CD8-positive, alpha-beta memory T cell (primary cell): ENCODE results near the gene FHIT. TPM values are rescaled to one million over a fixed set of nuclear protein-coding genes. Genes with fewer than 3 reads are reported as not detected.

ENCODE experiments used
- CTCF ChIA-PET: fragments of 350-600 bp; sonication (Branson Sonifier 250); formaldehyde crosslinking; loops from one replicate; lab custom pipeline; 2021; ENCODE audit warnings: antibody characterized with exemption; lab: Charles Lee
- POLR2A ChIA-PET: fragments of 350-600 bp; sonication (Branson Sonifier 250); formaldehyde crosslinking; loops from one replicate; lab custom pipeline; 2021; ENCODE audit warnings: antibody characterized with exemption; lab: Charles Lee
- DNase-seq, 5 donors: peaks; one replicate each; pipeline versions ENCODE4 v3.0.0 to v3.0.0-alpha.2; 2020 to 2022; ENCODE audit warnings: mixed read lengths in 1 of 5
- H3K27ac ChIP-seq: one replicate; pipeline ENCODE4 v1.7.0; 2013; ENCODE audit warnings: low read depth, mild to moderate bottlenecking, low read length, moderate library complexity
- H3K27me3 ChIP-seq: 2 replicates; pipeline ENCODE4 v1.7.0; 2013; ENCODE audit warnings: low read length, mild to moderate bottlenecking; ENCODE audit not compliant: insufficient read depth, poor library complexity, severe bottlenecking
- H3K36me3 ChIP-seq: 2 replicates; pipeline ENCODE4 v1.7.0; 2013; ENCODE audit warnings: mild to moderate bottlenecking, low read length, moderate library complexity; ENCODE audit not compliant: insufficient read depth
- H3K4me1 ChIP-seq: 2 replicates; pipeline ENCODE4 v1.7.0; 2013; ENCODE audit warnings: mild to moderate bottlenecking, low read length, moderate library complexity; ENCODE audit not compliant: insufficient read depth
- H3K4me3 ChIP-seq: 2 replicates; pipeline ENCODE4 v1.7.0; 2013; ENCODE audit warnings: mild to moderate bottlenecking, low read length
- H3K9me3 ChIP-seq: 2 replicates; pipeline ENCODE4 v1.7.0; 2013; ENCODE audit warnings: mild to moderate bottlenecking, low read length
- H3K27ac Mint-ChIP-seq, 8 donors: one replicate each; pipeline ENCODE4 v1.8.0; 2020 to 2021; ENCODE audit warnings: mixed read lengths in 8 of 8, mild to moderate bottlenecking in 6 of 8, inconsistent platforms in 3 of 8, moderate library complexity in 3 of 8
- H3K27me3 Mint-ChIP-seq, 2 donors: one replicate each; pipeline ENCODE4 v1.8.0; 2020 to 2021; ENCODE audit warnings: mixed read lengths in 2 of 2, mild to moderate bottlenecking in 1 of 2, moderate library complexity in 1 of 2
- H3K36me3 Mint-ChIP-seq, 3 donors: one replicate each; pipeline ENCODE4 v1.8.0; 2020 to 2021; ENCODE audit warnings: mixed read lengths in 3 of 3, inconsistent platforms in 1 of 3, mild to moderate bottlenecking in 1 of 3
- H3K4me1 Mint-ChIP-seq, 3 donors: one replicate each; pipeline ENCODE4 v1.8.0; 2020 to 2021; ENCODE audit warnings: mixed read lengths in 3 of 3, inconsistent platforms in 1 of 3, mild to moderate bottlenecking in 1 of 3
- H3K4me3 Mint-ChIP-seq, 7 donors: one replicate each; pipeline ENCODE4 v1.8.0; 2020 to 2021; ENCODE audit warnings: mixed read lengths in 7 of 7, mild to moderate bottlenecking in 6 of 7, moderate library complexity in 4 of 7, inconsistent platforms in 2 of 7
- H3K9me3 Mint-ChIP-seq, 5 donors: one replicate each; pipeline ENCODE4 v1.8.0; 2020 to 2022; ENCODE audit warnings: mixed read lengths in 5 of 5, mild to moderate bottlenecking in 3 of 5, moderate library complexity in 2 of 5, inconsistent platforms in 1 of 5
- polyA plus RNA-seq: library from polyadenylated mRNA; unstranded; fragments of 300-500 nt; fragmentation: Illumina TruSeq; gene quantifications from one replicate; pipeline ENCODE4 v1.2.3, GENCODE V29; 2021
- total RNA-seq, 2 experiments: library from RNA; stranded (reverse); gene quantifications; one replicate each; pipeline ENCODE4 v1.2.3, GENCODE V29; 2021

The FHIT gene
- total and polyA plus RNA-seq, 3 experiments from 2014 or later = 4.1 to 7.4 (median 4.2) TPM

- H3K27me3 ChIP-seq = no peaks in the 10 kb centered on the region
- no peak overlapping the region for H3K27ac ChIP-seq
- no peak for DNase-seq
- Mint-ChIP-seq H3K9me3 (peaks cover 7 to 18% (median 12%) of the 10 kb centered on the region in 5 donors), H3K36me3 (no peaks in the 10 kb centered on the region), H3K27me3 (no peaks in the 10 kb centered on the region), H3K4me1 (no peaks in the 10 kb centered on the region), H3K27ac (no peak overlapping the region), H3K4me3 (no peak overlapping the region)
- ChIA-PET POLR2A (no interaction called here), CTCF (no interaction called here)
- H3K9me3 ChIP-seq = no peaks in the 10 kb centered on the region
- H3K36me3 ChIP-seq = no peaks in the 10 kb centered on the region
- no peak overlapping the region for H3K4me3 ChIP-seq
- H3K4me1 ChIP-seq = no peaks in the 10 kb centered on the region
Measured at GRCh38 chr3:60774617-60775016, 476.6 kb downstream of the FHIT start.

GRCh38 chr3:60772584-60772983 lies 478.7 kb downstream of the FHIT start:
- no peak for DNase-seq
- H3K27ac ChIP-seq = no peak overlapping the region
- H3K9me3 ChIP-seq = no peaks in the 10 kb centered on the region
- Mint-ChIP-seq H3K4me1 (no peaks in the 10 kb centered on the region), H3K27ac (no peak overlapping the region), H3K9me3 (peaks cover 6 to 18% (median 12%) of the 10 kb centered on the region in 5 donors), H3K27me3 (no peaks in the 10 kb centered on the region), H3K36me3 (no peaks in the 10 kb centered on the region), H3K4me3 (no peak overlapping the region)
- H3K27me3 ChIP-seq = no peaks in the 10 kb centered on the region
- ChIA-PET CTCF (no interaction called here), POLR2A (no interaction called here)
- no peak overlapping the region for H3K4me3 ChIP-seq
- H3K36me3 ChIP-seq = no peaks in the 10 kb centered on the region
- no peaks in the 10 kb centered on the region for H3K4me1 ChIP-seq

GRCh38 chr3:60771766-60772165 lies 479.5 kb downstream of the FHIT start:
- H3K27me3 ChIP-seq = no peaks in the 10 kb centered on the region
- H3K36me3 ChIP-seq = no peaks in the 10 kb centered on the region
- H3K4me3 Mint-ChIP-seq = no peak overlapping the region
- H3K27ac Mint-ChIP-seq = no peak overlapping the region
- H3K4me3 ChIP-seq = no peak overlapping the region
- H3K9me3 ChIP-seq = no peaks in the 10 kb centered on the region
- no peaks in the 10 kb centered on the region for H3K27me3 Mint-ChIP-seq
- peaks cover 3 to 16% (median 11%) of the 10 kb centered on the region in 5 donors for H3K9me3 Mint-ChIP-seq
- no peak for DNase-seq
- H3K36me3 Mint-ChIP-seq = no peaks in the 10 kb centered on the region
- POLR2A ChIA-PET = no interaction called here
- no peaks in the 10 kb centered on the region for H3K4me1 ChIP-seq
- no peak overlapping the region for H3K27ac ChIP-seq
- H3K4me1 Mint-ChIP-seq = no peaks in the 10 kb centered on the region
- CTCF ChIA-PET = no interaction called here

- POLR2A ChIA-PET = no interaction called here
- CTCF ChIA-PET = no interaction called here
Measured at GRCh38 chr3:60770532-60770931, 480.7 kb downstream of the FHIT start.

GRCh38 chr3:60767536-60767935 lies 483.7 kb downstream of the FHIT start:
- Histone ChIP-seq H3K9me3 (no peaks in the 10 kb centered on the region), H3K27ac (no peak overlapping the region), H3K36me3 (no peaks in the 10 kb centered on the region), H3K27me3 (no peaks in the 10 kb centered on the region), H3K4me1 (no peaks in the 10 kb centered on the region), H3K4me3 (no peak overlapping the region)
- no peaks in the 10 kb centered on the region for H3K36me3 Mint-ChIP-seq
- no peak for DNase-seq
- H3K4me3 Mint-ChIP-seq = no peak overlapping the region
- peaks cover 0 to 3% (median 0%) of the 10 kb centered on the region in 5 donors for H3K9me3 Mint-ChIP-seq
- no peak overlapping the region for H3K27ac Mint-ChIP-seq
- H3K27me3 Mint-ChIP-seq = no peaks in the 10 kb centered on the region
- ChIA-PET CTCF (no interaction called here), POLR2A (no interaction called here)
- no peaks in the 10 kb centered on the region for H3K4me1 Mint-ChIP-seq

More at GRCh38 chr3:60770532-60770931, 480.7 kb downstream of the FHIT start:
- H3K27ac Mint-ChIP-seq = no peak overlapping the region
- Histone ChIP-seq H3K36me3 (no peaks in the 10 kb centered on the region), H3K4me1 (no peaks in the 10 kb centered on the region), H3K27me3 (no peaks in the 10 kb centered on the region), H3K27ac (no peak overlapping the region), H3K9me3 (no peaks in the 10 kb centered on the region), H3K4me3 (no peak overlapping the region)
- no peaks in the 10 kb centered on the region for H3K4me1 Mint-ChIP-seq
- H3K4me3 Mint-ChIP-seq = no peak overlapping the region
- H3K9me3 Mint-ChIP-seq = peaks cover 0 to 8% (median 5%) of the 10 kb centered on the region in 5 donors
- no peak for DNase-seq
- no peaks in the 10 kb centered on the region for H3K27me3 Mint-ChIP-seq
- H3K36me3 Mint-ChIP-seq = no peaks in the 10 kb centered on the region

- Mint-ChIP-seq H3K9me3 (peaks cover 0 to 1% (median 0%) of the 10 kb centered on the region in 5 donors), H3K4me1 (no peaks in the 10 kb centered on the region), H3K36me3 (no peaks in the 10 kb centered on the region), H3K4me3 (no peak overlapping the region), H3K27me3 (no peaks in the 10 kb centered on the region), H3K27ac (peak overlapping the region in 1 of 8 donors; percentile 13)
- no peaks in the 10 kb centered on the region for H3K27me3 ChIP-seq
- DNase-seq = no peak
- POLR2A ChIA-PET = no interaction called here
- CTCF ChIA-PET = no interaction called here
- no peaks in the 10 kb centered on the region for H3K4me1 ChIP-seq
- H3K27ac ChIP-seq = no peak overlapping the region
- H3K9me3 ChIP-seq = no peaks in the 10 kb centered on the region
- H3K36me3 ChIP-seq = no peaks in the 10 kb centered on the region
- no peak overlapping the region for H3K4me3 ChIP-seq
Measured at GRCh38 chr3:60765776-60766175, 485.5 kb downstream of the FHIT start.

GRCh38 chr3:60764870-60765269 lies 486.4 kb downstream of the FHIT start:
- Histone ChIP-seq H3K4me3 (no peak overlapping the region), H3K27me3 (no peaks in the 10 kb centered on the region), H3K36me3 (no peaks in the 10 kb centered on the region), H3K9me3 (no peaks in the 10 kb centered on the region), H3K27ac (no peak overlapping the region), H3K4me1 (no peaks in the 10 kb centered on the region)
- Mint-ChIP-seq H3K36me3 (no peaks in the 10 kb centered on the region), H3K4me3 (no peak overlapping the region), H3K4me1 (no peaks in the 10 kb centered on the region), H3K9me3 (peaks cover 0 to 1% (median 0%) of the 10 kb centered on the region in 5 donors), H3K27me3 (no peaks in the 10 kb centered on the region), H3K27ac (no peak overlapping the region)
- DNase-seq = no peak
- ChIA-PET CTCF (no interaction called here), POLR2A (no interaction called here)

GRCh38 chr3:60760145-60760544 lies 491.1 kb downstream of the FHIT start:
- H3K4me1 ChIP-seq = no peaks in the 10 kb centered on the region
- Mint-ChIP-seq H3K4me1 (no peaks in the 10 kb centered on the region), H3K4me3 (no peak overlapping the region), H3K9me3 (peaks cover 0 to 8% (median 0%) of the 10 kb centered on the region in 5 donors), H3K27ac (no peak overlapping the region), H3K27me3 (no peaks in the 10 kb centered on the region), H3K36me3 (no peaks in the 10 kb centered on the region)
- no peak overlapping the region for H3K4me3 ChIP-seq
- ChIA-PET POLR2A (no interaction called here), CTCF (no interaction called here)
- DNase-seq = no peak
- no peak overlapping the region for H3K27ac ChIP-seq
- no peaks in the 10 kb centered on the region for H3K27me3 ChIP-seq
- H3K9me3 ChIP-seq = no peaks in the 10 kb centered on the region
- no peaks in the 10 kb centered on the region for H3K36me3 ChIP-seq

GRCh38 chr3:60759439-60759838 lies 491.8 kb downstream of the FHIT start:
- no peaks in the 10 kb centered on the region for H3K4me1 Mint-ChIP-seq
- Histone ChIP-seq H3K27me3 (no peaks in the 10 kb centered on the region), H3K4me1 (no peaks in the 10 kb centered on the region), H3K36me3 (no peaks in the 10 kb centered on the region), H3K9me3 (no peaks in the 10 kb centered on the region), H3K27ac (no peak overlapping the region), H3K4me3 (no peak overlapping the region)
- H3K36me3 Mint-ChIP-seq = no peaks in the 10 kb centered on the region
- ChIA-PET POLR2A (no interaction called here), CTCF (no interaction called here)
- H3K4me3 Mint-ChIP-seq = no peak overlapping the region
- DNase-seq = no peak
- no peak overlapping the region for H3K27ac Mint-ChIP-seq
- no peaks in the 10 kb centered on the region for H3K27me3 Mint-ChIP-seq
- H3K9me3 Mint-ChIP-seq = peaks cover 0 to 8% (median 0%) of the 10 kb centered on the region in 5 donors
